Measurements from ENCODE around the gene TFPI2.
"Not testable (repeated sequence)": the region's sequence is repeated elsewhere in the genome, so short reads cannot be mapped to it uniquely, and the experiment has no call there.

The TFPI2 gene

GRCh38 chr7:93890464-93891068 lies at the start of gene TFPI2:
TSS of gene TFPI2 (minus strand) at chr7:93890753. CDS start at chr7:93890678, 75 bp downstream.
- no peak for DNase-seq

GRCh38 chr7:93938293-93938692 lies 47.7 kb upstream of the TFPI2 start:
- DNase-seq, result no peak

GRCh38 chr7:93937818-93938217 lies 47.3 kb upstream of the TFPI2 start:
- no peak for DNase-seq

- no peak for DNase-seq
Measured at GRCh38 chr7:93935102-93935501, 44.5 kb upstream of the TFPI2 start.

GRCh38 chr7:93933156-93933555 lies 42.6 kb upstream of the TFPI2 start:
- no peak for DNase-seq

GRCh38 chr7:93931655-93932054 lies 41.1 kb upstream of the TFPI2 start:
- DNase-seq, result no peak

GRCh38 chr7:93927585-93927984 lies 37.0 kb upstream of the TFPI2 start:
- no peak for DNase-seq

GRCh38 chr7:93926800-93927199 lies 36.2 kb upstream of the TFPI2 start:
- no peak for DNase-seq

GRCh38 chr7:93923942-93924341 lies 33.4 kb upstream of the TFPI2 start:
- DNase-seq, result no peak

GRCh38 chr7:93923296-93923695 lies 32.7 kb upstream of the TFPI2 start:
- no peak for DNase-seq

- no peak for DNase-seq
Measured at GRCh38 chr7:93921607-93922566, 31.3 kb upstream of the TFPI2 start, which contains the start of gene GNG11. TSS of gene GNG11 (plus strand) at chr7:93921735. CDS start at chr7:93922138, 403 bp downstream.

GRCh38 chr7:93921186-93921585 lies 30.6 kb upstream of the TFPI2 start:
- no peak for DNase-seq

GRCh38 chr7:93920496-93921182 lies 30.1 kb upstream of the TFPI2 start:
- no peak for DNase-seq

- DNase-seq, result not testable (repeated sequence)
Measured at GRCh38 chr7:93916315-93916714, 25.8 kb upstream of the TFPI2 start.

- not testable (repeated sequence) for DNase-seq
Measured at GRCh38 chr7:93915888-93916287, 25.3 kb upstream of the TFPI2 start.

- not testable (repeated sequence) for DNase-seq
Measured at GRCh38 chr7:93915206-93915842, 24.8 kb upstream of the TFPI2 start.

- DNase-seq, result no peak
Measured at GRCh38 chr7:93914581-93915066, 24.1 kb upstream of the TFPI2 start.

- DNase-seq, result no peak
Measured at GRCh38 chr7:93913197-93913596, 22.6 kb upstream of the TFPI2 start.

- not testable (repeated sequence) for DNase-seq
Measured at GRCh38 chr7:93911661-93912060, 21.1 kb upstream of the TFPI2 start.

- not testable (repeated sequence) for DNase-seq
Measured at GRCh38 chr7:93911242-93911641, 20.7 kb upstream of the TFPI2 start.

- no peak for DNase-seq
Measured at GRCh38 chr7:93910076-93910994, 19.8 kb upstream of the TFPI2 start.

GRCh38 chr7:93906267-93906666 lies 15.7 kb upstream of the TFPI2 start, which contains the start of gene GNGT1:
TSS of gene GNGT1 (plus strand) at chr7:93906567. CDS start at chr7:93906747, 180 bp downstream.
- DNase-seq, result no peak
